Testis (tissue), 3 donors: ENCODE data around the gene PAK5. TPM values are rescaled to one million over a fixed set of nuclear protein-coding genes. Genes with fewer than 3 reads are reported as not detected.

Experiments used
- DNase-seq: peaks from one replicate; pipeline ENCODE4 v3.0.0-alpha.2; 2019
- H3K27ac ChIP-seq, 2 donors: fragments of 200-600 bp; sonication (generic); one replicate each; pipeline ENCODE4 v1.5.1; 2019
- H3K27me3 ChIP-seq: fragments of 200-600 bp; sonication (generic); one replicate; pipeline ENCODE4 v1.5.1; 2019
- H3K36me3 ChIP-seq: fragments of 200-600 bp; sonication (generic); one replicate; pipeline ENCODE4 v1.5.1; 2017; ENCODE audit warnings: low read depth; ENCODE audit errors: missing control alignments
- H3K4me1 ChIP-seq: fragments of 200-600 bp; sonication (generic); one replicate; pipeline ENCODE4 v1.5.1; 2019
- H3K4me3 ChIP-seq, 2 donors: fragments of 200-600 bp; sonication (generic); one replicate each; pipeline ENCODE4 v1.5.1; 2017 to 2019
- H3K9me3 ChIP-seq: fragments of 200-600 bp; sonication (generic); one replicate; pipeline ENCODE4 v1.5.1; 2017
- POLR2A ChIP-seq: fragments of 450-650 bp; IDR thresholded peaks from one replicate; pipeline ENCODE4 v1.6.1; 2017; ENCODE audit warnings: antibody characterized with exemption, mild to moderate bottlenecking, moderate library complexity
- WGBS, 2 donors: methylation state at CpG; one replicate each; pipeline ENCODE4 v1.1.5; 2018; 5-methylcytosine and 5-hydroxymethylcytosine counted together
- intact Hi-C: fragments of 100-400 bp; cut with DNase I; formaldehyde crosslinking; loops from one replicate; pipeline ENCODE4 v1.15.1; 2023; ENCODE audit warnings: low total_unique reads
- polyA plus RNA-seq: library from polyadenylated mRNA; stranded (reverse); fragments of 350-450 nt; fragmentation: Illumina TruSeq; extraction: RNeasy Lipid Tissue Mini Kit (QIAGEN cat#74804); gene quantifications from one replicate; pipeline ENCODE4 v1.2.3, GENCODE V29; 2014; ENCODE audit warnings: low read depth, low replicate concordance; ENCODE audit not compliant: insufficient read depth
- total RNA-seq, 2 donors: library from RNA; depleted of rRNA; stranded (reverse); fragments of >200 nt; gene quantifications; one replicate each; pipeline ENCODE4 v1.2.3, GENCODE V29; 2016
- TF ChIP-seq, protein P1 (sequence below), 3 experiments: fragments of 450-650 bp in 2 of 3; fragments of 200-600 bp in 1 of 3; sonication (generic) in 1 of 3; IDR thresholded peaks; one replicate each; pipeline ENCODE4 v1.5.1; 2016 to 2019; ENCODE audit warnings: antibody characterized with exemption in 3 of 3, mild to moderate bottlenecking in 2 of 3, moderate library complexity in 1 of 3

The PAK5 gene
- total and polyA plus RNA-seq, 3 donors from 2014 or later = 0.21 to 0.87 (median 0.31) TPM

DNA sequence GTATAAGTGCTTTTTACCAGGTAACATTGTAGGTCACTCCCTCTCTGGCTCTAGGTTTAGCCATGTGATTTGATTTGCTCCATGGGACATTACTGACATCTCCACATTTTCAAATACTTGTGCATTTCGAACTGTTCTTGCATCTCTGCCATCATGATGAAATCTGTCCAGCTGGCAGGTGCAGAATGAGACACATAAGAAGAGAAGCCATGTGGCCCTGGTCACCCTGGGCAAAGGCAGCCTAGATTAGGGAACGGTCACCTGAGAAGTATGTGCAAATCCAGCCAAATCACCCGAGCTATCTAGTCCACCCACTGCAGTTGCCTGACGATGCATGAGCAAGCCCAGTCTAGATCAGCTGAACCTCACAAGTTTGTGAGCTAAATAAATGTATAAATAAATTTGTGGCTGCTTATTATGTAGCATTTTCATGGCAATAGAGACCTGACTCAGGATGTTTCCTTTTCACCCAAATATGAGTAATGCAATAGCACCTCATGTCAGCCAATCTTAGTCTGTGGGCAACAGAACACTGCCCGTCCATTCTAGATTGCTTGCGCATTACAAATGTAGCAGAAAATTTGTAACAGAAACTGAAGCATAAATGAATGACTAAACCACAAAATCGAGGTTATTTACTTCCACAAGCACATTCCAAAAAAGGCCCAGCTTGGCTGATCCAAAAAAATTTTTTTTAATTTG is 115.2 kb downstream of the PAK5 start:
- TF ChIP-seq, protein P1, sequence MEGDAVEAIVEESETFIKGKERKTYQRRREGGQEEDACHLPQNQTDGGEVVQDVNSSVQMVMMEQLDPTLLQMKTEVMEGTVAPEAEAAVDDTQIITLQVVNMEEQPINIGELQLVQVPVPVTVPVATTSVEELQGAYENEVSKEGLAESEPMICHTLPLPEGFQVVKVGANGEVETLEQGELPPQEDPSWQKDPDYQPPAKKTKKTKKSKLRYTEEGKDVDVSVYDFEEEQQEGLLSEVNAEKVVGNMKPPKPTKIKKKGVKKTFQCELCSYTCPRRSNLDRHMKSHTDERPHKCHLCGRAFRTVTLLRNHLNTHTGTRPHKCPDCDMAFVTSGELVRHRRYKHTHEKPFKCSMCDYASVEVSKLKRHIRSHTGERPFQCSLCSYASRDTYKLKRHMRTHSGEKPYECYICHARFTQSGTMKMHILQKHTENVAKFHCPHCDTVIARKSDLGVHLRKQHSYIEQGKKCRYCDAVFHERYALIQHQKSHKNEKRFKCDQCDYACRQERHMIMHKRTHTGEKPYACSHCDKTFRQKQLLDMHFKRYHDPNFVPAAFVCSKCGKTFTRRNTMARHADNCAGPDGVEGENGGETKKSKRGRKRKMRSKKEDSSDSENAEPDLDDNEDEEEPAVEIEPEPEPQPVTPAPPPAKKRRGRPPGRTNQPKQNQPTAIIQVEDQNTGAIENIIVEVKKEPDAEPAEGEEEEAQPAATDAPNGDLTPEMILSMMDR (IDR thresholded peaks at IDR 0.05) = no peak
- no peak for TF ChIP-seq POLR2A
- H3K9me3 ChIP-seq = no peaks in the 10 kb centered on the region
- H3K4me1 ChIP-seq = no peaks in the 10 kb centered on the region
- 83 to 88% methylated on average over 7 of the region's 7 CpGs for whole genome bisulfite sequencing, 2 donors
- H3K27me3 ChIP-seq = no peaks in the 10 kb centered on the region
- H3K36me3 ChIP-seq = no peaks in the 10 kb centered on the region
- intact Hi-C loops = no loop called here
- H3K4me3 ChIP-seq = no peak overlapping the region
- no peak for DNase-seq
- no peak overlapping the region for H3K27ac ChIP-seq

DNA sequence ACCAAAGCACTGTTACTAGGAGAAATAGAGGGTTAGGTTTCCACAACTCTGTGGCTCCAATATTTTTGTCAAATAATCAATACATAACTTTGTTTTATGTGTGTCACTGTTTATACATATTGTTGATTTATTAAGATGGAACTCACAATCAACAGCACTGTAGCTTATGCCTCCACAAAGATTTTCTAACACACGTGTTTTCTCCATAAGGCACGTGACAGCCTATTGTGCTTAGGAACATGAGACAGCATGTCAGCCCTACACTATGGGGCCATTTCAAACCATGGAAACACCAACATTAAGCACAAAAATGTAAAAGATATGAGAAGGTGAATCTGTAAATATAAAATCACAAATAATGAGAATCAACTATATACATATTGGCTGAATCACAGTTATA is 127.0 kb downstream of the PAK5 start:
- H3K4me1 ChIP-seq = no peaks in the 10 kb centered on the region
- H3K27me3 ChIP-seq = no peaks in the 10 kb centered on the region
- no peaks in the 10 kb centered on the region for H3K36me3 ChIP-seq
- DNase-seq = no peak
- H3K4me3 ChIP-seq = no peak overlapping the region
- TF ChIP-seq, protein P1 (IDR thresholded peaks at IDR 0.05) = no peak
- TF ChIP-seq POLR2A = no peak
- H3K9me3 ChIP-seq = no peaks in the 10 kb centered on the region
- intact Hi-C loops = no loop called here
- no peak overlapping the region for H3K27ac ChIP-seq
- 52 to 59% methylated on average over 2 of the region's 2 CpGs for WGBS, 2 donors

GRCh38 chr20:9710685-9711084 is 128.2 kb downstream of the PAK5 start:
- TF ChIP-seq POLR2A = no peak
- TF ChIP-seq, protein P1 (IDR thresholded peaks at IDR 0.05) = no peak
- Histone ChIP-seq H3K27ac (no peak overlapping the region), H3K27me3 (no peaks in the 10 kb centered on the region), H3K9me3 (no peaks in the 10 kb centered on the region), H3K4me3 (no peak overlapping the region), H3K4me1 (no peaks in the 10 kb centered on the region), H3K36me3 (no peaks in the 10 kb centered on the region)
- intact Hi-C loops = no loop called here
- no peak for DNase-seq
- 74 to 78% methylated on average over 3 of the region's 3 CpGs for whole genome bisulfite sequencing, 2 donors

- Histone ChIP-seq H3K27ac (no peak overlapping the region), H3K4me1 (no peaks in the 10 kb centered on the region), H3K27me3 (no peaks in the 10 kb centered on the region), H3K4me3 (no peak overlapping the region), H3K9me3 (no peaks in the 10 kb centered on the region), H3K36me3 (no peaks in the 10 kb centered on the region)
- intact Hi-C loops = no loop called here
- DNase-seq = no peak
- WGBS, 2 donors = 72 to 79% methylated on average over 4 of the region's 4 CpGs
- no peak for TF ChIP-seq POLR2A
- TF ChIP-seq, protein P1 (IDR thresholded peaks at IDR 0.05) = no peak
Measured at GRCh38 chr20:9705722-9706476, 133.0 kb downstream of the PAK5 start.
